ENCODE measurements around the gene MACROD1. TPM values are rescaled to one million over a fixed set of nuclear protein-coding genes. Genes with fewer than 3 reads are reported as not detected.

MACROD1 gene
- total RNA-seq, 6 experiments from 2014 or later = 11.8 to 17.0 (median 13.1) TPM

DNA sequence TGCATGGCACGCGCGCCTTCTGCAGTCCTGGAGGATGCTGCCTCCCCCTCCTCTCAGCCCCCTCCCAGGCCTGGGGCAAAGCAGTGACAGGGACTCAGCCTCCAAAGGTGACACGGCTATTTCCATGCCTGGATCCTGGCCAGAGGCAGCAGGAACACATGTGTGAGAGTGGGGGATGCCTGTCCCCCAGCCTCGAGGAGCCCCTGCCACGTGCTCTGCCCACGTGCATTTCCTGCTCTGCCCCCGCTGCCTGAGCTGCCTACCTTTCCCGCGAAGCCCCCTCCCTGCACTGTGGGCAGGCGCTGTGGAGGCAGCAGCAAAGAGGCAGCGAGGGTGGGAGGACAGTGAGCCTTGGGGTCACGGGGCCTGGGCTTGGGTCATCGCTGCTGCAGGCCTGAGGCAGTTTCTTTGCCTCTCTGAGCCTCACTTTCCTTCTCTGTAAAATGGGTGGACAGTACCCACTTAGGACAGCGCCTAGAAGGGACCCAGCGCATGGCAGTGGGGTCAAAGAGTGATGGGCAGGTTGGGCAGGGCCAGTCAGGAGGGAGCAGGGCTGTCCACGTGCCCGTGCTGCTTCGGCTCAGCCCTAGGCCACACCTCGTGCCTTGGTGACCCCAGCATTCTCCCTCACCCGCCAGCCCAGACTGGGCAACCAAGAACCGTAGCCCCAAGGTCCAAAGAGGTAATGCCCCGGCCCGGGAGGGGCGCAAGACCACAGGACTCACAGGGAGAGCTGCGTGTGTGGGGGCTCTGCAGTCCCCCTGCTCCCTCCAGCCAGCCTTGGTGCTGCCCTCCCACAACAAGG lies 81.6 kb downstream of the MACROD1 start:
- no peaks in the 10 kb centered on the region for H3K4me1 Mint-ChIP-seq (ENCODE audit: low read depth)
- no peak overlapping the region for H3K27ac Mint-ChIP-seq
- no peak overlapping the region for H3K4me3 Mint-ChIP-seq
- TF ChIP-seq CTCF (IDR thresholded peaks at IDR 0.05) = no peak
- H3K9me3 Mint-ChIP-seq = no peaks in the 10 kb centered on the region
- DNase-seq = no peak
- H3K36me3 Mint-ChIP-seq (ENCODE audit: low read depth) = no peaks in the 10 kb centered on the region
- peaks cover 12% of the 10 kb centered on the region for H3K27me3 Mint-ChIP-seq (ENCODE audit: insufficient read depth)

GRCh38 chr11:64083398-64084080 lies 82.4 kb downstream of the MACROD1 start:
- Mint-ChIP-seq H3K27ac (no peak overlapping the region), H3K36me3 (ENCODE audit: low read depth) (no peaks in the 10 kb centered on the region), H3K9me3 (no peaks in the 10 kb centered on the region), H3K27me3 (ENCODE audit: insufficient read depth) (peaks cover 11% of the 10 kb centered on the region), H3K4me3 (no peak overlapping the region), H3K4me1 (ENCODE audit: low read depth) (no peaks in the 10 kb centered on the region)
- no peak for TF ChIP-seq CTCF (IDR thresholded peaks at IDR 0.05)
- no peak for DNase-seq

- Mint-ChIP-seq H3K27ac (no peak overlapping the region), H3K27me3 (ENCODE audit: insufficient read depth) (peaks cover 11% of the 10 kb centered on the region), H3K4me3 (no peak overlapping the region), H3K36me3 (ENCODE audit: low read depth) (no peaks in the 10 kb centered on the region), H3K4me1 (ENCODE audit: low read depth) (no peaks in the 10 kb centered on the region), H3K9me3 (no peaks in the 10 kb centered on the region)
- no peak for TF ChIP-seq CTCF (IDR thresholded peaks at IDR 0.05)
- no peak for DNase-seq
These were observed 84.0 kb downstream of the MACROD1 start for GRCh38 chr11:64081745-64082442.

- no peak for TF ChIP-seq CTCF (IDR thresholded peaks at IDR 0.05)
- no peak overlapping the region for H3K27ac Mint-ChIP-seq
These were observed 85.5 kb downstream of the MACROD1 start for GRCh38 chr11:64080390-64080789.

DNA sequence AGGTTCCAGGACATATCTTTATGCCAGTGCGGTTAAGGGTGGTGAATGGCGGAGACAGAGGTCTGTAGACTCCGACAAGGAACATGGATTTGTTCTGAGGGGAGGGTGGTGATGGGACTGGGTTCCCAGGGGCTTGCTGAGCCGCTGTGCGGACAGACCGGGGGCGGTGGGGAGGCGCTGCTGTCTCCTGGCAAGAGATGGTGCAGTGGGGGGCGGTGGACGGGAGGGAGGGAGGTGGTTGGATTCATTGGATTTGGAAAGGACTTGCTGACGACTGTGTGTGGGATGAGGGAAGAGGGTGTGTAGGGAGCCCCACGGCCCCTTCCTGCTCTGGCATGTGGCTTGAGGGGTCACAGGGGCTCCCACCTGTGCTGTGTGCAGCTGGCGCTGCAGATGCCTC lies 87.0 kb downstream of the MACROD1 start:
- peaks cover 11% of the 10 kb centered on the region for H3K27me3 Mint-ChIP-seq (ENCODE audit: insufficient read depth)
- H3K27ac Mint-ChIP-seq = no peak overlapping the region
- DNase-seq = no peak
- no peaks in the 10 kb centered on the region for H3K36me3 Mint-ChIP-seq (ENCODE audit: low read depth)
- TF ChIP-seq CTCF (IDR thresholded peaks at IDR 0.05) = no peak
- no peaks in the 10 kb centered on the region for H3K4me1 Mint-ChIP-seq (ENCODE audit: low read depth)
- no peaks in the 10 kb centered on the region for H3K9me3 Mint-ChIP-seq
- no peak overlapping the region for H3K4me3 Mint-ChIP-seq

More at GRCh38 chr11:64080390-64080789, 85.5 kb downstream of the MACROD1 start:
- no peak overlapping the region for H3K4me3 Mint-ChIP-seq
- no peak for DNase-seq
- no peaks in the 10 kb centered on the region for H3K36me3 Mint-ChIP-seq (ENCODE audit: low read depth)
- H3K9me3 Mint-ChIP-seq = no peaks in the 10 kb centered on the region
- H3K4me1 Mint-ChIP-seq (ENCODE audit: low read depth) = no peaks in the 10 kb centered on the region
- H3K27me3 Mint-ChIP-seq (ENCODE audit: insufficient read depth) = peaks cover 11% of the 10 kb centered on the region
